DND-41 (cell line): Measurements from ENCODE around the gene HYAL1.

Source experiments
- EZH2 ChIP-seq: IDR thresholded peaks from 3 replicates; pipeline ENCODE4 v1.6.1; 2012; ENCODE audit warnings: borderline replicate concordance, low read depth, mild to moderate bottlenecking, moderate library complexity, low read length, inconsistent platforms; ENCODE audit not compliant: severe bottlenecking
- TF ChIP-seq, protein P1 (sequence below): IDR thresholded peaks from 2 replicates; pipeline ENCODE4 v1.5.1; 2012; ENCODE audit warnings: borderline replicate concordance, low read length, moderate library complexity, mild to moderate bottlenecking; ENCODE audit not compliant: poor library complexity, severe bottlenecking; ENCODE audit errors: extremely low read depth

DNA sequence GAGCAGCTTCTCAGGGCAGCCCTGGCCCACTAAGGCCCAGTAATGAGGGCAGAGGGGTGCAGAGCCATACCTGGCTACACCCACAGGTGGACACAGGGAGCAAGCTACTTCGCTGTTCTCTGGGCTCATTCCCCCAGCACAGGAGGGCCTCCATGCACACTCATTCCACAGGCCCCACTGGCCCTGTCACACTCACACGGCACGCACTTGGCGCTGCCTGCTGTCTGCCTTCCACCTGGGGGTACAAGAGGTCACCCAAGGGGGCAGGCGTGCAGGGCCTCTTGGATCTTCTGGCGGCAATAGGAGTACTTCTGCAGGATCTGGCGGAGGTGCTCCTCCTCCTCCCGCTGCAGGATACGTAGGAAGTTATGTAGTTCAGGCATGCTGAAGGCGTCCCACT lies 27.0 kb upstream of the HYAL1 start:
- TF ChIP-seq, protein P1, sequence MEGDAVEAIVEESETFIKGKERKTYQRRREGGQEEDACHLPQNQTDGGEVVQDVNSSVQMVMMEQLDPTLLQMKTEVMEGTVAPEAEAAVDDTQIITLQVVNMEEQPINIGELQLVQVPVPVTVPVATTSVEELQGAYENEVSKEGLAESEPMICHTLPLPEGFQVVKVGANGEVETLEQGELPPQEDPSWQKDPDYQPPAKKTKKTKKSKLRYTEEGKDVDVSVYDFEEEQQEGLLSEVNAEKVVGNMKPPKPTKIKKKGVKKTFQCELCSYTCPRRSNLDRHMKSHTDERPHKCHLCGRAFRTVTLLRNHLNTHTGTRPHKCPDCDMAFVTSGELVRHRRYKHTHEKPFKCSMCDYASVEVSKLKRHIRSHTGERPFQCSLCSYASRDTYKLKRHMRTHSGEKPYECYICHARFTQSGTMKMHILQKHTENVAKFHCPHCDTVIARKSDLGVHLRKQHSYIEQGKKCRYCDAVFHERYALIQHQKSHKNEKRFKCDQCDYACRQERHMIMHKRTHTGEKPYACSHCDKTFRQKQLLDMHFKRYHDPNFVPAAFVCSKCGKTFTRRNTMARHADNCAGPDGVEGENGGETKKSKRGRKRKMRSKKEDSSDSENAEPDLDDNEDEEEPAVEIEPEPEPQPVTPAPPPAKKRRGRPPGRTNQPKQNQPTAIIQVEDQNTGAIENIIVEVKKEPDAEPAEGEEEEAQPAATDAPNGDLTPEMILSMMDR, result no peak
- TF ChIP-seq EZH2, result no peak
